Natural killer cell treated with Interleukin-12 subunit alpha and Interleukin-12 subunit beta and Interleukin-15 and Interleukin-18, amount 100 ng/mL, for 72 hours (primary cell): ENCODE data around the gene ABCE1. TPM values are rescaled to one million over a fixed set of nuclear protein-coding genes. Genes with fewer than 3 reads are reported as not detected.

Source experiments
- ATAC-seq, 2 donors: fragments of 150-1000 bp; cut with Tn5 transposase in 1 of 2; sonication (Bioruptor Pico), chemical (Tn5 transposase) in 1 of 2; 2 replicates each; pipeline ENCODE4 v1.10.0; 2021
- DNase-seq: peaks from one replicate; pipeline ENCODE4 v3.0.0; 2022; ENCODE audit warnings: low spot score
- H3K27ac Mint-ChIP-seq, 2 donors: 1 replicate in 1 of 2; 2 replicates in 1 of 2; pipeline ENCODE4 v1.8.0; 2022; ENCODE audit warnings: mixed read lengths in 2 of 2, mild to moderate bottlenecking in 1 of 2, moderate library complexity in 1 of 2
- H3K27me3 Mint-ChIP-seq, 2 donors: 1 replicate in 1 of 2; 2 replicates in 1 of 2; pipeline ENCODE4 v1.8.0; 2022; ENCODE audit warnings: mixed read lengths in 2 of 2
- H3K36me3 Mint-ChIP-seq: one replicate; pipeline ENCODE4 v1.8.0; 2022; ENCODE audit warnings: mixed read lengths
- H3K4me1 Mint-ChIP-seq, 2 donors: 1 replicate in 1 of 2; 2 replicates in 1 of 2; pipeline ENCODE4 v1.8.0; 2022; ENCODE audit warnings: low read depth in 2 of 2, mixed read lengths in 2 of 2, mild to moderate bottlenecking in 1 of 2
- H3K4me3 Mint-ChIP-seq: one replicate; pipeline ENCODE4 v1.8.0; 2022; ENCODE audit warnings: mixed read lengths
- H3K9me3 Mint-ChIP-seq: 2 replicates; pipeline ENCODE4 v1.8.0; 2022; ENCODE audit warnings: mixed read lengths
- total RNA-seq, 2 donors: library from RNA; stranded (reverse); gene quantifications; one replicate each; pipeline ENCODE4 v1.2.3, GENCODE V29; 2022

Gene ABCE1
- total RNA-seq, 2 donors from 2014 or later = 89.7 to 119 TPM

DNA sequence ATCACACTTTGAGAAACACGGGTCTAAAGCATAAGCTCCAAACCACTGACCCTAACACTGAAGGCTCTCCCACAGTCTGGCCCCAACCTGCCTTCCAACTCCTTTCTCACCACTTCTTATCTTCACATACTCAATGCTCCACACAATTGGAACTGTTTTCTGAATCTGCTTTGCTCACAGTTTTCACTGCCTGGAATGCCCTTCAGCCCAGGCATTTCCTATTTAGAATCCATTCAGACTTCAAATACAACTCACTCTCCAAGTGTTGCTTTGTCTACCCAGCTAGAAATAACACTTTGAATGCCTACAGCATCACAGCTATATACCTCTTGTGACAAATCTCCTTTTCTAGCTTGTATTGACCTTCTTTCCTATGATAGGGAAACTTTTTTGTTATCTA, 72.1 kb downstream of the ABCE1 start:
- Mint-ChIP-seq H3K4me1 (peaks cover 23 to 33% of the 10 kb centered on the region in 2 donors), H3K27me3 (no peaks in the 10 kb centered on the region), H3K27ac (peak overlapping the region in 1 of 2 donors; percentile 24), H3K4me3 (no peak overlapping the region), H3K9me3 (no peaks in the 10 kb centered on the region), H3K36me3 (peaks cover 32% of the 10 kb centered on the region)
- ATAC-seq = no peak
- no peak for DNase-seq

- DNase-seq (no peak), ATAC-seq (no peak)
- Mint-ChIP-seq H3K9me3 (no peaks in the 10 kb centered on the region), H3K27me3 (no peaks in the 10 kb centered on the region), H3K36me3 (peaks cover 32% of the 10 kb centered on the region), H3K4me1 (peaks cover 23 to 35% of the 10 kb centered on the region in 2 donors), H3K27ac (no peak overlapping the region), H3K4me3 (no peak overlapping the region)
These were observed 73.8 kb downstream of the ABCE1 start for GRCh38 chr4:145171911-145172310.

DNA sequence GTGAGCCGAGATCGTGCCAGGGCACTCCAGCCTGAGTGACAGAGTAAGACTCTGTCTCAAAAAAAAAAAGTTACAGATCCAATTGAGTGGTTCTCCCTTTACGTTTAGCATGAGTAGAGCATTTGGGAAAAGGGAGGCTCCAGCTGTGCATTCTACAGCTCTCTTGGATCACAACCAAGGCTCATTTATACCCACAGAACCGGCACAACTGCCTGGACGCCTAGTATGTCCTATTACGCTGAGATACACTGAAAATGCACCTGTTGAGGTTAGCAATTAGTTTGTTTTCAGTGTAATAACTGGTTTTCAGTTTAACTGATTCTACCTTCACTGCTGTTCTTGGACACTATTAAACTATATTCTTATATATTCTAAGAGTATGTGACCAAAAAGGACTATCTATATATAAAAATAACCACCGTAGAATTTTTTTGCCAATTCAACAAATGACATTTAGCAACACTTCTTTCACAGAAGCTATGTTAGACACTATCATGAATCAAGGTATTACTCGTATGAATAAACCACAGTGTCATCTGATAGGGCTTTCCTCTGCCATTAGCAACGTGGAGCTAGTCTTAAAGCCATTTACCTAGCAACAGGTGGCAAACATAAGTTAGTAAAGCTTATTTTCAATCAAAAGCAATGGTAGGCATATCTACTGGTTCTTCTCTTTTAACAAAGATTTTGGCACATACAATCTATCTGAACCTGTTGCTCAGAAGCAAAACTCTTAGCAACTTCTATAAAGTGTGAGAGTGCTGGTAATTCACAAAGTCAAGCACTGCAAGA, 78.7 kb downstream of the ABCE1 start:
- peaks cover 18% of the 10 kb centered on the region for H3K36me3 Mint-ChIP-seq
- H3K4me3 Mint-ChIP-seq = peak overlapping the region; percentile 86
- DNase-seq = no peak
- H3K27me3 Mint-ChIP-seq = no peaks in the 10 kb centered on the region
- peaks cover 34 to 53% of the 10 kb centered on the region in 2 donors for H3K4me1 Mint-ChIP-seq
- ATAC-seq = no peak
- H3K9me3 Mint-ChIP-seq = no peaks in the 10 kb centered on the region
- peak overlapping the region; percentile 79 to 93 for H3K27ac Mint-ChIP-seq

GRCh38 chr4:145177511-145177905, 79.4 kb downstream of the ABCE1 start:
- Mint-ChIP-seq H3K27me3 (no peaks in the 10 kb centered on the region), H3K27ac (peak overlapping the region; percentile 79 to 93), H3K4me1 (peaks cover 31 to 53% of the 10 kb centered on the region in 2 donors), H3K9me3 (no peaks in the 10 kb centered on the region), H3K4me3 (peak overlapping the region; percentile 86), H3K36me3 (peaks cover 18% of the 10 kb centered on the region)
- ATAC-seq (no peak), DNase-seq (no peak)

GRCh38 chr4:145177906-145178538, 79.9 kb downstream of the ABCE1 start:
- ATAC-seq (no peak), DNase-seq (no peak)
- H3K27me3 Mint-ChIP-seq = no peaks in the 10 kb centered on the region
- H3K9me3 Mint-ChIP-seq = no peaks in the 10 kb centered on the region
- H3K27ac Mint-ChIP-seq = peak overlapping the region; percentile 79 to 93
- H3K4me3 Mint-ChIP-seq = peak overlapping the region; percentile 86
- H3K4me1 Mint-ChIP-seq = peaks cover 31 to 53% of the 10 kb centered on the region in 2 donors
- H3K36me3 Mint-ChIP-seq = peaks cover 18% of the 10 kb centered on the region

GRCh38 chr4:145178740-145179280, 80.7 kb downstream of the ABCE1 start:
- Mint-ChIP-seq H3K36me3 (peaks cover 13% of the 10 kb centered on the region), H3K9me3 (no peaks in the 10 kb centered on the region), H3K4me1 (peaks cover 28 to 48% of the 10 kb centered on the region in 2 donors), H3K27me3 (no peaks in the 10 kb centered on the region), H3K4me3 (peak overlapping the region; percentile 86), H3K27ac (peak overlapping the region; percentile 79 to 93)
- DNase-seq = no peak
- ATAC-seq = no peak

Other genes with a start within 250 kb of the ABCE1 start
- 10 to 100 TPM; 33.9 to 37.4 TPM for gene ANAPC10, start 115 bp upstream of the ABCE1 start, total RNA-seq
- gene OTUD4, start 82.3 kb downstream of the ABCE1 start, total RNA-seq = 10 to 100 TPM; 44.1 to 60.8 TPM